HL-60 (cell line): ENCODE measurements around the gene S1PR2.

ENCODE experiments used
- POLR2AphosphoS5 ChIP-seq: IDR thresholded peaks from 2 replicates; pipeline ENCODE4 v1.6.1; 2012; ENCODE audit warnings: low read depth
- REST ChIP-seq: IDR thresholded peaks from 2 replicates; pipeline ENCODE4 v1.6.1; 2012; ENCODE audit warnings: low read depth; ENCODE audit not compliant: insufficient replicate concordance
- TF ChIP-seq, protein P1 (sequence below): IDR thresholded peaks from one replicate; pipeline ENCODE4 v1.5.1; 2011; ENCODE audit warnings: low read length, control low read depth, inconsistent platforms; ENCODE audit not compliant: insufficient read depth

DNA sequence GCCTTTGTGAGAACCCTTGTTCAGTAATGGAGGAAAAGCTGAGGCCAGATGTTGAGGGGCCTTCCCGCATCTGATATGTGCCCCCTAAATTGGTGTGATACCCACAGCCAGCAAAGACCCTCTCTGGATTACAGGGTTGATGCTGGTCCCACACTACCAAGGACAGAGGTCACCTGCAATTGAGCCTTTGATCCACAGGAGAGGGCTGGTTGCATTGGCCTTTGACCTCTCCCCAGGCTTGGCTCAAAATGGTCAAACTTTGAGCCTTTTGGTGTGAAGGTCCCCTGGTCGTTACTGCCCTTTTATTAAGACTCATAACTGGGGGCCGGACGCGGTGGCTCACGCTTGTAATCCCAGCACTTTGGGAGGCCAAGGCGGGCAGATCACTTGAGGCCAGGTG lies 12.5 kb upstream of the S1PR2 start:
- TF ChIP-seq, protein P1, sequence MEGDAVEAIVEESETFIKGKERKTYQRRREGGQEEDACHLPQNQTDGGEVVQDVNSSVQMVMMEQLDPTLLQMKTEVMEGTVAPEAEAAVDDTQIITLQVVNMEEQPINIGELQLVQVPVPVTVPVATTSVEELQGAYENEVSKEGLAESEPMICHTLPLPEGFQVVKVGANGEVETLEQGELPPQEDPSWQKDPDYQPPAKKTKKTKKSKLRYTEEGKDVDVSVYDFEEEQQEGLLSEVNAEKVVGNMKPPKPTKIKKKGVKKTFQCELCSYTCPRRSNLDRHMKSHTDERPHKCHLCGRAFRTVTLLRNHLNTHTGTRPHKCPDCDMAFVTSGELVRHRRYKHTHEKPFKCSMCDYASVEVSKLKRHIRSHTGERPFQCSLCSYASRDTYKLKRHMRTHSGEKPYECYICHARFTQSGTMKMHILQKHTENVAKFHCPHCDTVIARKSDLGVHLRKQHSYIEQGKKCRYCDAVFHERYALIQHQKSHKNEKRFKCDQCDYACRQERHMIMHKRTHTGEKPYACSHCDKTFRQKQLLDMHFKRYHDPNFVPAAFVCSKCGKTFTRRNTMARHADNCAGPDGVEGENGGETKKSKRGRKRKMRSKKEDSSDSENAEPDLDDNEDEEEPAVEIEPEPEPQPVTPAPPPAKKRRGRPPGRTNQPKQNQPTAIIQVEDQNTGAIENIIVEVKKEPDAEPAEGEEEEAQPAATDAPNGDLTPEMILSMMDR, result no peak
- TF ChIP-seq REST (no peak), POLR2AphosphoS5 (no peak)
